ENCODE data around the gene PADI4. TPM values are rescaled to one million over a fixed set of nuclear protein-coding genes. Genes with fewer than 3 reads are reported as not detected.

Gene PADI4, protein sequence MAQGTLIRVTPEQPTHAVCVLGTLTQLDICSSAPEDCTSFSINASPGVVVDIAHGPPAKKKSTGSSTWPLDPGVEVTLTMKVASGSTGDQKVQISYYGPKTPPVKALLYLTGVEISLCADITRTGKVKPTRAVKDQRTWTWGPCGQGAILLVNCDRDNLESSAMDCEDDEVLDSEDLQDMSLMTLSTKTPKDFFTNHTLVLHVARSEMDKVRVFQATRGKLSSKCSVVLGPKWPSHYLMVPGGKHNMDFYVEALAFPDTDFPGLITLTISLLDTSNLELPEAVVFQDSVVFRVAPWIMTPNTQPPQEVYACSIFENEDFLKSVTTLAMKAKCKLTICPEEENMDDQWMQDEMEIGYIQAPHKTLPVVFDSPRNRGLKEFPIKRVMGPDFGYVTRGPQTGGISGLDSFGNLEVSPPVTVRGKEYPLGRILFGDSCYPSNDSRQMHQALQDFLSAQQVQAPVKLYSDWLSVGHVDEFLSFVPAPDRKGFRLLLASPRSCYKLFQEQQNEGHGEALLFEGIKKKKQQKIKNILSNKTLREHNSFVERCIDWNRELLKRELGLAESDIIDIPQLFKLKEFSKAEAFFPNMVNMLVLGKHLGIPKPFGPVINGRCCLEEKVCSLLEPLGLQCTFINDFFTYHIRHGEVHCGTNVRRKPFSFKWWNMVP
- total RNA-seq = under 1 TPM in 4 of 9 donors, not detected in 5; 0.17 to 0.61 (median 0.40) TPM
- under 1 TPM; 0.05 to 0.72 (median 0.27) TPM for polyA plus RNA-seq
- long read RNA-seq, donor 1 = 0 reads
- long read RNA-seq, donor 2 = 0 reads
- long read RNA-seq, donor 3 = 0 reads
- long read RNA-seq, donor 4 = 0 reads
- long read RNA-seq, donor 5 = 0 reads
- long read RNA-seq, donor 6 = 0 reads
- long read RNA-seq, donor 7 = 0 reads
- long read RNA-seq, donor 8 = 0 reads
- long read RNA-seq, donor 9 = 0 reads
- long read RNA-seq, donor 10 = 0 reads

DNA sequence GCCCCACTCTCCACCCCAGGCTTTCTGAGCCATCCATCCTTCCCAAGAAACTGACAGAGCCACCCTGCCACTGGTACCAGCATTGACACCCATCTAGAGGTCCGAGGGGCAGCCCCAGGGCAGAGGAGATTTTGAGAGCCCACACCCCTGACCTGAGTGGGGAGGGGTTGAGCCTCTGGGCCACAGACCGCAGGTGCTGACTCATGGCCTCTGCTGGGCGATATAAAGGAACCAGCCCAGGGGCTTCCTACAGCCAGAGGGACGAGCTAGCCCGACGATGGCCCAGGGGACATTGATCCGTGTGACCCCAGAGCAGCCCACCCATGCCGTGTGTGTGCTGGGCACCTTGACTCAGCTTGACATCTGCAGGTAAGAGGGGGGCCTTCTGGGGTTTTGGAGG, at the start of gene PADI4:
PADI4 (plus strand) TSS at position 252 of the 400 bp plus-strand sequence; CDS start at position 278, 26 bp downstream.
- Histone ChIP-seq H3K4me1 (replicated peaks in 1 of 2) (no peaks in the 10 kb centered on the region), H3K36me3 (replicated peaks in 1 of 2) (no peaks in the 10 kb centered on the region), H3K9me3 (replicated peaks in 1 of 3) (no peaks in the 10 kb centered on the region), H3K27ac (no peak within 1 kb of the TSS), H3K27me3 (peaks cover 15% of the 10 kb centered on the region), H3K4me3 (no peak within 1 kb of the TSS)
- DNase-seq = no peak
- 19 to 62% (median 48%) methylated on average over 1 to 8 of the region's 8 CpGs for WGBS, 4 donors
- TF ChIP-seq POLR2A (IDR thresholded peaks at IDR 0.05) = no peak
- TF ChIP-seq, protein P1, sequence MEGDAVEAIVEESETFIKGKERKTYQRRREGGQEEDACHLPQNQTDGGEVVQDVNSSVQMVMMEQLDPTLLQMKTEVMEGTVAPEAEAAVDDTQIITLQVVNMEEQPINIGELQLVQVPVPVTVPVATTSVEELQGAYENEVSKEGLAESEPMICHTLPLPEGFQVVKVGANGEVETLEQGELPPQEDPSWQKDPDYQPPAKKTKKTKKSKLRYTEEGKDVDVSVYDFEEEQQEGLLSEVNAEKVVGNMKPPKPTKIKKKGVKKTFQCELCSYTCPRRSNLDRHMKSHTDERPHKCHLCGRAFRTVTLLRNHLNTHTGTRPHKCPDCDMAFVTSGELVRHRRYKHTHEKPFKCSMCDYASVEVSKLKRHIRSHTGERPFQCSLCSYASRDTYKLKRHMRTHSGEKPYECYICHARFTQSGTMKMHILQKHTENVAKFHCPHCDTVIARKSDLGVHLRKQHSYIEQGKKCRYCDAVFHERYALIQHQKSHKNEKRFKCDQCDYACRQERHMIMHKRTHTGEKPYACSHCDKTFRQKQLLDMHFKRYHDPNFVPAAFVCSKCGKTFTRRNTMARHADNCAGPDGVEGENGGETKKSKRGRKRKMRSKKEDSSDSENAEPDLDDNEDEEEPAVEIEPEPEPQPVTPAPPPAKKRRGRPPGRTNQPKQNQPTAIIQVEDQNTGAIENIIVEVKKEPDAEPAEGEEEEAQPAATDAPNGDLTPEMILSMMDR (IDR thresholded peaks at IDR 0.05) = no peak
- intact Hi-C loops (cut with DNase I) = no loop called here

DNA sequence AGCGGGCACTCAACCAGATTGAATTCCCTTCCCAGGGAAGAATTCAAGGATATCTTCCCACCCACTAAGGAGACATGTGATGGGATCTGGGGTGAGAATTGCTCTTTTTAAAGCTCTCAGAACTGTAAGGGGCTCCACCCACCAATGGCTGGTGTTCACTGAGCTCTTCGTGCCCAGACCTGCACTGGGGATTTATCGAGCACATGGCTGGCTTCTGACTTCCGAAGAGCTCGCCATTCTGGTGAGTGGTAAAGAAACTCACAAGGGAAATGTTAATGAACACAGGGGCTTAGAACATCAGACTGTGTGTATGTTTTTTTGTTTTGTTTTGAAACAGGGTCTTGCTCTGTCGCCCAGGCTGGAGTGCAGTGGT, 49.3 kb upstream of the PADI4 start:
- TF ChIP-seq, protein P1 (IDR thresholded peaks at IDR 0.05) = no peak
- no peak for TF ChIP-seq POLR2A (IDR thresholded peaks at IDR 0.05)
- DNase-seq = no peak
- Histone ChIP-seq H3K4me1 (replicated peaks in 1 of 2) (no peaks in the 10 kb centered on the region), H3K9me3 (replicated peaks in 1 of 3) (no peaks in the 10 kb centered on the region), H3K27ac (no peak overlapping the region), H3K4me3 (no peak overlapping the region), H3K36me3 (replicated peaks in 1 of 2) (no peaks in the 10 kb centered on the region), H3K27me3 (peaks cover 7% of the 10 kb centered on the region)
- 81 to 92% (median 91%) methylated on average over 5 to 6 of the region's 6 CpGs for WGBS, 4 donors
- intact Hi-C loops (cut with DNase I) = no loop called here

DNA sequence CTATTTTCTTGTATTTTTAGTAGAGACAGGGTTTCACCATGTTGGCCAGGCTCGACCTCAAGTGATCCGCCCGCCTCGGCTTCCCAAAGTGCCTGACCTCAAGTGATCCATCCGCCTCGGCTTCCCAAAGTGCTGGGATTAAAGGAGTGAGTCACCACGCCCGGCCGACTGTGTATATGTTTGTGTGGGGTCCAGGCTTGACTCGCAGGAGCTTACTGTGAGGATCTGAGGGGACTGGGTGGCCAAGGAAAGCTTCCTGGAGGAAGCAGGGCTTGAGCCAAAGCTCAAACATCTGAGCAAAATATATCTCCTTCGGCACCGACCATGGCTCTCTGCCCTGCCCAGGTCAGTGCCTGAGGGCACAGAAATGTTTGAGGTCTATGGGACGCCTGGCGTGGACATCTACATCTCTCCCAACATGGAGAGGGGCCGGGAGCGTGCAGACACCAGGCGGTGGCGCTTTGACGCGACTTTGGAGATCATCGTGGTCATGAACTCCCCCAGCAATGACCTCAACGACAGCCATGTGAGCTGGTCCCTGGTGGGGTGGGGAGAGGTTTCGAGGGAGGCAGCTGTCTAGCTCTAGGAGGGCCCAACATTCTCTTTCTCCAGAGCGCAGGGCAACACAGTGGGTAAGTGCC, 48.6 kb upstream of the PADI4 start:
- peaks cover 7% of the 10 kb centered on the region for H3K27me3 ChIP-seq
- no peaks in the 10 kb centered on the region for H3K36me3 ChIP-seq (replicated peaks in 1 of 2)
- H3K9me3 ChIP-seq (replicated peaks in 1 of 3) = no peaks in the 10 kb centered on the region
- H3K27ac ChIP-seq = no peak overlapping the region
- 75 to 83% (median 76%) methylated on average over 22 to 24 of the region's 24 CpGs for WGBS, 4 donors
- TF ChIP-seq POLR2A (IDR thresholded peaks at IDR 0.05) = no peak
- TF ChIP-seq, protein P1 (IDR thresholded peaks at IDR 0.05) = no peak
- no peak overlapping the region for H3K4me3 ChIP-seq
- intact Hi-C loops (cut with DNase I) = no loop called here
- no peak for DNase-seq
- no peaks in the 10 kb centered on the region for H3K4me1 ChIP-seq (replicated peaks in 1 of 2)

DNA sequence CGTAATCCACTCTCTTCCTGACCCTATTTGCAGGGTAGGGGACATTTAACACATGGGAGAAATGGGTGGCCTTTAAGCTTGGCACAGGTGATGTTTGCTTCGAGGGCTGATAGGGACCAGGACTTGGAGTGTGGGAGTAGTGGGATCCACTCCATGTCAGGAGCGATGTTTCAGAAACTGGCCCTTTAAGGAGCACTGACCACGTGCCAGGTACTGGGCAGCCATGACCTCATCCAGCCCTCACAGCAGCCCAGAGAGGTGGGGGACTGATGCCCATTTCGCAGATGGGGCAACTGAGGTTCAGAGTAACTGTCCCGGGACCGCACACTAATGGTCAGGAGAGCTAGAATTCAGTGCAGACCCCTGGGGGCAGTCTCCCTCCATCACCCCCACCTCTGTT, 47.7 kb upstream of the PADI4 start:
- no peak for TF ChIP-seq POLR2A (IDR thresholded peaks at IDR 0.05)
- TF ChIP-seq, protein P1 (IDR thresholded peaks at IDR 0.05) = no peak
- H3K36me3 ChIP-seq (replicated peaks in 1 of 2) = no peaks in the 10 kb centered on the region
- no peak overlapping the region for H3K4me3 ChIP-seq
- no peak overlapping the region for H3K27ac ChIP-seq
- no peak for DNase-seq
- intact Hi-C loops (cut with DNase I) = no loop called here
- no peaks in the 10 kb centered on the region for H3K4me1 ChIP-seq (replicated peaks in 1 of 2)
- H3K9me3 ChIP-seq (replicated peaks in 1 of 3) = no peaks in the 10 kb centered on the region
- 75 to 91% (median 82%) methylated on average over 3 to 7 of the region's 7 CpGs for WGBS, 4 donors
- H3K27me3 ChIP-seq = peaks cover 7% of the 10 kb centered on the region
